ENCODE data around the gene SPTB. TPM values are rescaled to one million over a fixed set of nuclear protein-coding genes. Genes with fewer than 3 reads are reported as not detected.

Gene SPTB
- total RNA-seq, 1 experiment from 2014 or later, result 2.3 TPM

- Histone ChIP-seq H4K20me1 (ENCODE audit: control insufficient read depth, insufficient read depth, insufficient read length) (no peaks in the 10 kb centered on the region), H3K79me1 (ENCODE audit: insufficient read depth, low read depth, low read length, poor library complexity, severe bottlenecking) (no peaks in the 10 kb centered on the region), H4K91ac (ENCODE audit: insufficient read length, low read depth, low read length) (no peak overlapping the region), H3K56ac (ENCODE audit: insufficient read length, low read depth, low read length) (no peak overlapping the region), H3K27me3 (ENCODE audit: insufficient read depth, low read length) (no peaks in the 10 kb centered on the region), H4K8ac (replicated peaks; ENCODE audit: insufficient read length, low read depth, low read length) (no peak overlapping the region), H3K4me2 (ENCODE audit: insufficient read depth, insufficient read length, low read length) (no peak overlapping the region), H2BK5ac (ENCODE audit: insufficient read length, low read length) (no peak overlapping the region), H3K9me3 (ENCODE audit: control insufficient read depth, low read depth, low read length) (no peaks in the 10 kb centered on the region), H3K23ac (ENCODE audit: insufficient read length, low read depth, low read length) (no peak overlapping the region), H3K4me1 (ENCODE audit: insufficient read depth, low read length) (peaks cover 25% of the 10 kb centered on the region), H2AK5ac (ENCODE audit: insufficient read length, low read length) (no peak overlapping the region), H3K23me2 (ENCODE audit: insufficient read length, low read depth, low read length, poor library complexity, severe bottlenecking) (peaks cover 10% of the 10 kb centered on the region), H3K9ac (ENCODE audit: extremely low read depth, insufficient read length, low read length) (no peak overlapping the region), H2BK120ac (ENCODE audit: low read depth, low read length, poor library complexity, severe bottlenecking) (no peak overlapping the region), H2AFZ (ENCODE audit: low read length) (no peak overlapping the region), H2BK15ac (ENCODE audit: low read depth, low read length) (no peak overlapping the region), H4K5ac (ENCODE audit: insufficient read length, low read depth, low read length) (no peak overlapping the region), H3T11ph (ENCODE audit: low read length) (no peak overlapping the region), H3K27ac (ENCODE audit: insufficient read length, low read depth, low read length) (no peak overlapping the region), H3K14ac (ENCODE audit: insufficient read depth, low read length) (no peak overlapping the region), H3K4ac (ENCODE audit: low read depth, low read length) (no peak overlapping the region), H2BK12ac (ENCODE audit: insufficient read length, low read depth, low read length) (no peak overlapping the region), H3K18ac (ENCODE audit: insufficient read length, low read depth, low read length) (no peak overlapping the region), H2BK20ac (ENCODE audit: low read depth, low read length, poor library complexity, severe bottlenecking) (no peak overlapping the region), H3K79me2 (ENCODE audit: insufficient read depth, low read length) (peaks cover 34% of the 10 kb centered on the region; the same call in 1 of the 2 replicates)
- Mint-ChIP-seq H3K27me3 (ENCODE audit: low read depth) (peaks cover 15% of the 10 kb centered on the region), H3K4me3 (no peak overlapping the region; a peak in 1 of 5 replicates), H3K36me3 (ENCODE audit: insufficient read depth in 1 of 3, low read depth in 3 of 3) (peaks cover 37 to 40% (median 39%) of the 10 kb centered on the region in 3 experiments), H3K27ac (no peak overlapping the region), H3K9me3 (peaks cover 26 to 28% of the 10 kb centered on the region in 2 experiments), H3K4me1 (peaks cover 59 to 68% of the 10 kb centered on the region in 2 experiments)
- no peak for TF ChIP-seq CTCF (conservative IDR thresholded peaks at IDR 0.05)
- DNase-seq, result no peak
Observed at GRCh38 chr14:64713677-64714076, 166.0 kb downstream of the SPTB start.
